WTC11 (cell line): ENCODE results near the gene ST3GAL5. TPM values are rescaled to one million over a fixed set of nuclear protein-coding genes. Genes with fewer than 3 reads are reported as not detected.

Source experiments
- EMX1 ChIP-seq: fragments of 250-450 bp; sonication (Bioruptor Pico); IDR thresholded peaks from 2 replicates; pipeline ENCODE4 v1.8.0; 2021; ENCODE audit warnings: mild to moderate bottlenecking
- GRHL2 ChIP-seq: fragments of 250-450 bp; sonication (Bioruptor Pico); IDR thresholded peaks from 2 replicates; pipeline ENCODE4 v1.8.0; 2022; ENCODE audit warnings: mild to moderate bottlenecking, moderate library complexity; ENCODE audit not compliant: insufficient replicate concordance, severe bottlenecking
- SMAD3 ChIP-seq: sonication (generic); formaldehyde crosslinking; IDR thresholded peaks from 2 replicates; pipeline ENCODE4 v1.8.0; 2022; ENCODE audit warnings: missing genetic modification reagents, mild to moderate bottlenecking, borderline replicate concordance
- total RNA-seq: library from RNA; stranded (reverse); gene quantifications from 3 replicates; pipeline ENCODE4 v1.2.3, GENCODE V29; 2021

ST3GAL5 gene
- total RNA-seq, 1 experiment from 2014 or later: 5.9 TPM

GRCh38 chr2:85787282-85787980 is 101.4 kb downstream of the ST3GAL5 start (continued):
- TF ChIP-seq EMX1 (no peak), SMAD3 (no peak), GRHL2 (CRISPR knock-in tag) (no peak)

Other genes with a start within 250 kb of the ST3GAL5 start
- 7.6 to 10.7 TPM (median 9.0 TPM) in 3 replicates for gene SFTPB, start 220.8 kb downstream of the ST3GAL5 start, total RNA-seq
- 0.44 TPM in 1 of 3 replicates, not detected in the others for gene GNLY, start 194.6 kb downstream of the ST3GAL5 start, total RNA-seq
- 0.23 to 0.81 TPM (median 0.57 TPM) in 3 replicates for gene ATOH8, start 135.0 kb downstream of the ST3GAL5 start, total RNA-seq
- gene POLR1A, start 216.9 kb upstream of the ST3GAL5 start, total RNA-seq: 39.4 to 47.5 TPM (median 40.1 TPM) in 3 replicates
- 161 to 192 TPM (median 163 TPM) in 3 replicates for gene PTCD3, start 217.2 kb upstream of the ST3GAL5 start, total RNA-seq